A204.1 (cell line): ENCODE measurements around the gene RASL12.
"Not testable (repeated sequence)": the region's sequence is repeated elsewhere in the genome, so short reads cannot be mapped to it uniquely, and the experiment has no call there.

ENCODE experiments used
- FAIRE-seq: peaks from 2 replicates; lab custom pipeline; 2012; peaks lifted over from hg19 to GRCh38; lab: Jason Lieb, UNC

Gene RASL12

GRCh38 chr15:65075607-65076395, 8.0 kb upstream of the RASL12 start:
- not testable (repeated sequence) for FAIRE-seq

GRCh38 chr15:65074946-65075345, 7.2 kb upstream of the RASL12 start:
- FAIRE-seq = not testable (repeated sequence)

GRCh38 chr15:65072617-65073016, 4.8 kb upstream of the RASL12 start:
- no peak for FAIRE-seq

GRCh38 chr15:65072027-65072426, 4.2 kb upstream of the RASL12 start:
- FAIRE-seq = no peak

GRCh38 chr15:65071381-65071811, 3.6 kb upstream of the RASL12 start:
- no peak for FAIRE-seq

- no peak for FAIRE-seq
Observed at GRCh38 chr15:65069779-65070546, 2.2 kb upstream of the RASL12 start.

- no peak for FAIRE-seq
Observed at GRCh38 chr15:65069179-65069578, 1.4 kb upstream of the RASL12 start.

GRCh38 chr15:65068403-65068788, 605 bp upstream of the RASL12 start:
- FAIRE-seq = no peak

- FAIRE-seq = no peak
Observed at GRCh38 chr15:65067317-65067644, 510 bp downstream of the RASL12 start.

GRCh38 chr15:65066635-65067316, 1.0 kb downstream of the RASL12 start:
- no peak for FAIRE-seq

GRCh38 chr15:65066001-65066634, 1.7 kb downstream of the RASL12 start:
- no peak for FAIRE-seq

- FAIRE-seq = no peak
Observed at GRCh38 chr15:65062726-65063125, 5.1 kb downstream of the RASL12 start.

- FAIRE-seq = no peak
Observed at GRCh38 chr15:65062061-65062460, 5.7 kb downstream of the RASL12 start.

- no peak for FAIRE-seq
Observed at GRCh38 chr15:65060641-65061397, 7.0 kb downstream of the RASL12 start.

GRCh38 chr15:65059931-65060596, 7.7 kb downstream of the RASL12 start:
- FAIRE-seq = no peak

GRCh38 chr15:65059369-65059750, 8.4 kb downstream of the RASL12 start:
- no peak for FAIRE-seq

GRCh38 chr15:65058394-65059368, 9.1 kb downstream of the RASL12 start:
- FAIRE-seq = no peak

- FAIRE-seq = no peak
Observed at GRCh38 chr15:65057549-65057940, 10.2 kb downstream of the RASL12 start.

- FAIRE-seq = no peak
Observed at GRCh38 chr15:65056868-65057548, 10.8 kb downstream of the RASL12 start.

- FAIRE-seq = no peak
Observed at GRCh38 chr15:65056106-65056505, 11.7 kb downstream of the RASL12 start.
